A673 (cell line): ENCODE results near the gene NRAP. TPM values are rescaled to one million over a fixed set of nuclear protein-coding genes. Genes with fewer than 3 reads are reported as not detected.
A peak's percentile ranks its signal among the peaks of the same experiment; 100 is the strongest.

Experiments
- BruUV-seq: library from RNA; stranded (reverse); fragments of 400-500 nt; replicated peaks from 2 replicates; lab custom pipeline; 2021; lab: Mats Ljungman, UMichigan
- CTCF ChIA-PET: fragments of 300-600 bp; sonication (Branson Sonifier 250); formaldehyde crosslinking; loops from one replicate; lab custom pipeline; 2022; ENCODE audit warnings: antibody characterized with exemption; lab: Charles Lee
- POLR2A ChIA-PET: fragments of 300-600 bp; sonication (Branson Sonifier 250); formaldehyde crosslinking; loops from one replicate; lab custom pipeline; 2022; ENCODE audit warnings: antibody characterized with exemption; ENCODE audit not compliant: low non-redundant PET; lab: Charles Lee
- DNase-seq: peaks from one replicate; pipeline ENCODE4 v3.0.0-alpha.2; 2015; ENCODE audit warnings: low spot score
- H3K27ac ChIP-seq: fragments of 200-600 bp; sonication (generic); 2 replicates; pipeline ENCODE4 v1.5.1; 2016; ENCODE audit warnings: mixed run types, low read depth, mild to moderate bottlenecking, mixed read lengths, antibody characterized with exemption, low read length; ENCODE audit not compliant: poor library complexity, severe bottlenecking
- H3K27me3 ChIP-seq: fragments of 200-600 bp; sonication (generic); replicated peaks from 2 replicates; pipeline ENCODE4 v1.6.1; 2017; ENCODE audit warnings: mixed run types, low read depth, mild to moderate bottlenecking, mixed read lengths, antibody characterized with exemption, low read length; ENCODE audit not compliant: insufficient read depth, poor library complexity
- H3K36me3 ChIP-seq: fragments of 200-600 bp; sonication (generic); 2 replicates; pipeline ENCODE4 v1.6.1; 2016; ENCODE audit warnings: mixed run types, mild to moderate bottlenecking, mixed read lengths, antibody characterized with exemption, low read length; ENCODE audit not compliant: insufficient read depth, poor library complexity, severe bottlenecking
- H3K4me1 ChIP-seq: fragments of 200-600 bp; sonication (generic); 2 replicates; pipeline ENCODE4 v1.6.1; 2017; ENCODE audit warnings: mixed run types, mild to moderate bottlenecking, mixed read lengths, antibody characterized with exemption, low read length; ENCODE audit not compliant: insufficient read depth, poor library complexity, severe bottlenecking
- H3K4me3 ChIP-seq: fragments of 200-600 bp; sonication (generic); 2 replicates; pipeline ENCODE4 v1.5.1; 2016; ENCODE audit warnings: low read depth, mixed run types, mild to moderate bottlenecking, mixed read lengths, low read length; ENCODE audit not compliant: poor library complexity, severe bottlenecking
- H3K9me3 ChIP-seq: fragments of 200-600 bp; sonication (generic); 2 replicates; pipeline ENCODE4 v1.6.1; 2016; ENCODE audit warnings: mixed run types, low read depth, mild to moderate bottlenecking, mixed read lengths, antibody characterized with exemption, low read length; ENCODE audit not compliant: poor library complexity, severe bottlenecking
- EZH2 ChIP-seq: fragments of 200-600 bp; sonication (generic); IDR thresholded peaks from 2 replicates; pipeline ENCODE4 v1.6.1; 2017; ENCODE audit warnings: borderline replicate concordance, low read depth, mild to moderate bottlenecking, mixed read lengths, antibody characterized with exemption, low read length; ENCODE audit not compliant: poor library complexity, severe bottlenecking
- intact Hi-C: fragments of 100-400 bp; cut with micrococcal nuclease; formaldehyde crosslinking; loops from one replicate; pipeline ENCODE4 v1.10.0; 2022; ENCODE audit not compliant: unreplicated experiment
- total RNA-seq: library from RNA; stranded (reverse); gene quantifications from 2 replicates; pipeline ENCODE4 v1.2.3, GENCODE V29; 2021
- TF ChIP-seq, protein P1 (sequence below): fragments of 300-800, 200-600 bp; sonication (generic); conservative IDR thresholded peaks from 2 replicates; pipeline ENCODE4 v1.5.1; 2017; ENCODE audit warnings: low read depth, mild to moderate bottlenecking, antibody characterized with exemption, low read length, moderate library complexity, mixed read lengths

Gene NRAP
- total RNA-seq, 1 experiment from 2014 or later: 0.34 TPM

DNA sequence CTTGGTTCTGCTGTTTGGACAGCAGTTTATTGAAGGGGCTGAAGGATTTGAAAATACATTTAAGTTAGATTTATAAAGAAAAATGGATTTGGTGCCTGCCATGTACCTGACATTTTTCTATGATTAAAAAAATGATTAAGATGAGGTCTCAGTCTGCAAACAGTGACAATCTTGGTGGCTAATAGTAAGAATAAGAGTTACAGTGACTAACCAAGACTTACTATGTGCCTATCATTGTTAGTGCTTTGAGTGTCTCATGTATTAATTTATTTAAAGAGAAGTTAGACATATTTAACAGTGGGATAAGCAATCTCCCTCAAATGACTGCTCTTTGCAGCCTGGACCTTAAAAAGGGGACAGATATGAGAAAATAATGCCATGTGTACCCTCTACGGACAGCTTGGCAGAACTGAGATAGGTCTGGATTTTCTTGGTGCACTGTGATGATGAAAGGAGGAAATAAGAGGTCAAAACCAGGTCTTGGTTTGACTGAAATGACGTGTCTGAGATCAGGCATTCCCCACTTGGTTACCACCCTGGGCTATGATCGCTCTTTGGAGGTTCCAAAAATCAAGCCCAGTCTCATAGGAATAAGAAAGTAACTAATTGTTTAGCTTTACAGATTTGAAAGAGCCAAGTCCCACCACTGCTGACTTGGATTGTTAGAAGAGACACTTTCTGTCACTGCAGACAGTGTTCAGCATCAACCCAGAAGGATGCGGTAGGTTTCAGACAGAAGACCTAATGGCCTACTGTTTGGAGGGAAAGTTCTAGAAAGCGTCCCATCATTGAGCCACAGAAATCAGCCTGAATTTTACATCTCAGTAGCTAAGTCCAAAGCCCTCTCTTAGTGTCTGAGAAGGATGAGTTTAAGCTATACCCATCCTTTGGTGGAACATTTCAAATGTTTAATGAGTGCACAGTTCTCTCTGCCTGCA, 18.0 kb upstream of the NRAP start:
- Histone ChIP-seq H3K4me1 (no peaks in the 10 kb centered on the region), H3K9me3 (peaks cover 17% of the 10 kb centered on the region), H3K36me3 (no peaks in the 10 kb centered on the region), H3K27me3 (no peaks in the 10 kb centered on the region), H3K27ac (no peak overlapping the region), H3K4me3 (no peak overlapping the region)
- ChIA-PET CTCF (interaction anchor here (0.5 kb wide), 1 partner anchor 18 kb away, joined by 6 read pairs; no protein-coding TSS in a partner anchor), POLR2A (no interaction called here)
- BruUV-seq: no TSS peak
- TF ChIP-seq, protein P1, sequence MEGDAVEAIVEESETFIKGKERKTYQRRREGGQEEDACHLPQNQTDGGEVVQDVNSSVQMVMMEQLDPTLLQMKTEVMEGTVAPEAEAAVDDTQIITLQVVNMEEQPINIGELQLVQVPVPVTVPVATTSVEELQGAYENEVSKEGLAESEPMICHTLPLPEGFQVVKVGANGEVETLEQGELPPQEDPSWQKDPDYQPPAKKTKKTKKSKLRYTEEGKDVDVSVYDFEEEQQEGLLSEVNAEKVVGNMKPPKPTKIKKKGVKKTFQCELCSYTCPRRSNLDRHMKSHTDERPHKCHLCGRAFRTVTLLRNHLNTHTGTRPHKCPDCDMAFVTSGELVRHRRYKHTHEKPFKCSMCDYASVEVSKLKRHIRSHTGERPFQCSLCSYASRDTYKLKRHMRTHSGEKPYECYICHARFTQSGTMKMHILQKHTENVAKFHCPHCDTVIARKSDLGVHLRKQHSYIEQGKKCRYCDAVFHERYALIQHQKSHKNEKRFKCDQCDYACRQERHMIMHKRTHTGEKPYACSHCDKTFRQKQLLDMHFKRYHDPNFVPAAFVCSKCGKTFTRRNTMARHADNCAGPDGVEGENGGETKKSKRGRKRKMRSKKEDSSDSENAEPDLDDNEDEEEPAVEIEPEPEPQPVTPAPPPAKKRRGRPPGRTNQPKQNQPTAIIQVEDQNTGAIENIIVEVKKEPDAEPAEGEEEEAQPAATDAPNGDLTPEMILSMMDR: no peak
- no peak for TF ChIP-seq EZH2
- intact Hi-C loops: no loop called here
- no peak for DNase-seq

DNA sequence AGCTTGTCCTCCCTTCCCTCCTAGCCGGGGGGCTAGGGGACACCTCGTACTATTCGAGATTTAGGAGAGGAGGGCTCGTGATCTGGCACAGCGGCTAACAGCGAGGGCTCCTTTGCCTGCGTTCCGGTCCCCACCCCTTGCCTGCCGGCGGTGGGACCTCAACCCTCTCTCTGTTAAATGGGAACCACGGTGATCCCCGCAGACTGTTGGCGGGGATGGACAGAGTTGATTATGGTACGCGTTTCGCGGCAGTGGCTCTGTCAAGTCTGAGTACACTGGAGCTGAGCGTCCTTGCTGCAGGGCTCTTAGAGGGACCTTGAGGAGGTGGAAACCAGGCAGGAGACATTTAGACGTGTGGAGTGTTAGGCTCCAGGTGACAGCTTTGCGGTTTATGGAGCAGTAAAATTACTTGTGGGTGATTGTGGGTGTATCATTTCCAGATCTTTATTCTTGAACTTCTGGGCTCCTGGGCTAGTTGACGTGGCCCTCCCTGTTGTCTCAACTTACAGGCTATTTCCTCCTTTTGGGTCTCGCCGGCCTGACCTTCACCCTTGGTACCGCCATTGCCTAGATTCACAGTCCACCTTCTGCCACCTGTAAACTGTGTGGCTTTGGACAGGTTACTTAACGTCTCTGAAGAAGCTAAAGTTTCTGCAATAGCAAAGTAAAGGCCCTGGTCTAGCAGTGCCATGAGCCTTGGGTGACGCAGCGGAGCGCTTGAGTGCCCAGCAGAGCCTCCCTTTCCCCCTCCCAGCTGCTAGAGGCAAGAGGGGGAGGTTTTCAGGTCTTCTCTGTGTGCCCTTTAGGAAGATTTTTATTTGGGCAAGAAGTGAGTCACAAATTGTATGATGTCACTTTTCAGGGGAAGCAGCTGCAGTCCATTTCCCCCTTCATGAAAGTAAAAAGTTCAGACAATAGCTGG, 16.6 kb upstream of the NRAP start:
- ChIA-PET CTCF (interaction anchor here (0.5 to 1.3 kb wide), 2 partner anchors 25 to 423 kb away, joined by 4 to 5 read pairs; no protein-coding TSS in a partner anchor), POLR2A (interaction anchor here (0.6 kb wide), 1 partner anchor 1110 kb away, joined by 4 read pairs; no protein-coding TSS in a partner anchor)
- no peak for TF ChIP-seq EZH2
- TF ChIP-seq, protein P1: no peak
- BruUV-seq: TSS peak; percentile 26
- intact Hi-C loops: no loop called here
- no peaks in the 10 kb centered on the region for H3K36me3 ChIP-seq
- peak overlapping the region; percentile 99 for H3K4me3 ChIP-seq
- H3K27me3 ChIP-seq: no peaks in the 10 kb centered on the region
- H3K27ac ChIP-seq: peak overlapping the region; percentile 95
- no peaks in the 10 kb centered on the region for H3K4me1 ChIP-seq
- DNase-seq: peak; percentile 60
- peaks cover 12% of the 10 kb centered on the region for H3K9me3 ChIP-seq
